C4-2B (cell line): ENCODE results near the gene NMRAL1.

Source experiments
- ZFX ChIP-seq: fragments of 450-650 bp; IDR thresholded peaks from 2 replicates; pipeline ENCODE4 v1.6.1; 2017
- TF ChIP-seq, protein P1 (sequence below): fragments of 450-650 bp; conservative IDR thresholded peaks from 2 replicates; pipeline ENCODE4 v1.5.1; 2017; ENCODE audit warnings: mild to moderate bottlenecking

GRCh38 chr16:4507588-4508345 is 33.3 kb upstream of the NMRAL1 start:
- TF ChIP-seq, protein P1, sequence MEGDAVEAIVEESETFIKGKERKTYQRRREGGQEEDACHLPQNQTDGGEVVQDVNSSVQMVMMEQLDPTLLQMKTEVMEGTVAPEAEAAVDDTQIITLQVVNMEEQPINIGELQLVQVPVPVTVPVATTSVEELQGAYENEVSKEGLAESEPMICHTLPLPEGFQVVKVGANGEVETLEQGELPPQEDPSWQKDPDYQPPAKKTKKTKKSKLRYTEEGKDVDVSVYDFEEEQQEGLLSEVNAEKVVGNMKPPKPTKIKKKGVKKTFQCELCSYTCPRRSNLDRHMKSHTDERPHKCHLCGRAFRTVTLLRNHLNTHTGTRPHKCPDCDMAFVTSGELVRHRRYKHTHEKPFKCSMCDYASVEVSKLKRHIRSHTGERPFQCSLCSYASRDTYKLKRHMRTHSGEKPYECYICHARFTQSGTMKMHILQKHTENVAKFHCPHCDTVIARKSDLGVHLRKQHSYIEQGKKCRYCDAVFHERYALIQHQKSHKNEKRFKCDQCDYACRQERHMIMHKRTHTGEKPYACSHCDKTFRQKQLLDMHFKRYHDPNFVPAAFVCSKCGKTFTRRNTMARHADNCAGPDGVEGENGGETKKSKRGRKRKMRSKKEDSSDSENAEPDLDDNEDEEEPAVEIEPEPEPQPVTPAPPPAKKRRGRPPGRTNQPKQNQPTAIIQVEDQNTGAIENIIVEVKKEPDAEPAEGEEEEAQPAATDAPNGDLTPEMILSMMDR: no peak
- no peak for TF ChIP-seq ZFX
